Brain microvascular endothelial cell (primary cell): ENCODE data around the gene RPEL1.
A peak's percentile ranks its signal among the peaks of the same experiment; 100 is the strongest.
"Not testable (repeated sequence)": the region's sequence is repeated elsewhere in the genome, so short reads cannot be mapped to it uniquely, and the experiment has no call there.

Experiments
- DNase-seq: peaks from one replicate; pipeline ENCODE4 v3.0.0-alpha.2; 2020
- H3K27ac ChIP-seq: fragments of 250-450 bp; sonication (Bioruptor Pico); 2 replicates; pipeline ENCODE4 v1.5.1; 2020; ENCODE audit warnings: mild to moderate bottlenecking, moderate library complexity
- H3K27me3 ChIP-seq: fragments of 250-450 bp; sonication (Bioruptor Pico); replicated peaks from 2 replicates; pipeline ENCODE4 v1.5.1; 2020; ENCODE audit warnings: mild to moderate bottlenecking
- H3K36me3 ChIP-seq: fragments of 250-450 bp; sonication (Bioruptor Pico); replicated peaks from 2 replicates; pipeline ENCODE4 v1.5.1; 2020; ENCODE audit warnings: mild to moderate bottlenecking
- H3K4me3 ChIP-seq: 2 replicates; pipeline ENCODE4 v1.5.1; 2011; ENCODE audit warnings: low read depth, mild to moderate bottlenecking, control low read depth, low read length, moderate library complexity
- in situ Hi-C: cut with HindIII; loops from 2 replicates; pipeline ENCODE4 v1.10.0; 2017; ENCODE audit warnings: low sequenced_read_pairs, low pct_ligation_motif_present
- TF ChIP-seq, protein P1 (sequence below): IDR thresholded peaks from 2 replicates; pipeline ENCODE4 v1.5.1; 2011; ENCODE audit warnings: low read depth, mild to moderate bottlenecking, moderate library complexity, low read length, control low read depth, inconsistent platforms; ENCODE audit errors: missing control alignments

The RPEL1 gene

DNA sequence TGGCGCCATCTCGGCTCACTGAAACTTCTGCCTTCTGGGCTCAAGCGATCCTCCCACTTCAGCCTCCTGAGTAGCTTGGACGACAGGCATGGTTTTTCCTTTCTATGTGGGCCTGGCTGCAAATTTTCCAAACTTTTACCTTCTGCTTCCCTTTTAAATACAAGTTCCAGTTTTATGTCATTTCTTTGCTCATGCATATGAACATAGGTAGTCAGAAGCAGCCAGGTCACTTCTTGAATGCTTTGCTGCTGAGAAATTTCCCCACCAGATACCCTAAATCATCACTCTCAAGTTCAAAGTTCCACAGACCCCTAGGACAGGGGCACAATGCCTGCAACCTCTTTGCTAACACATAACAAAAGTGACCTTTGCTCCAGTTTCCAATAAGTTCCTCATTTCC is 21.6 kb upstream of the RPEL1 start:
- TF ChIP-seq, protein P1, sequence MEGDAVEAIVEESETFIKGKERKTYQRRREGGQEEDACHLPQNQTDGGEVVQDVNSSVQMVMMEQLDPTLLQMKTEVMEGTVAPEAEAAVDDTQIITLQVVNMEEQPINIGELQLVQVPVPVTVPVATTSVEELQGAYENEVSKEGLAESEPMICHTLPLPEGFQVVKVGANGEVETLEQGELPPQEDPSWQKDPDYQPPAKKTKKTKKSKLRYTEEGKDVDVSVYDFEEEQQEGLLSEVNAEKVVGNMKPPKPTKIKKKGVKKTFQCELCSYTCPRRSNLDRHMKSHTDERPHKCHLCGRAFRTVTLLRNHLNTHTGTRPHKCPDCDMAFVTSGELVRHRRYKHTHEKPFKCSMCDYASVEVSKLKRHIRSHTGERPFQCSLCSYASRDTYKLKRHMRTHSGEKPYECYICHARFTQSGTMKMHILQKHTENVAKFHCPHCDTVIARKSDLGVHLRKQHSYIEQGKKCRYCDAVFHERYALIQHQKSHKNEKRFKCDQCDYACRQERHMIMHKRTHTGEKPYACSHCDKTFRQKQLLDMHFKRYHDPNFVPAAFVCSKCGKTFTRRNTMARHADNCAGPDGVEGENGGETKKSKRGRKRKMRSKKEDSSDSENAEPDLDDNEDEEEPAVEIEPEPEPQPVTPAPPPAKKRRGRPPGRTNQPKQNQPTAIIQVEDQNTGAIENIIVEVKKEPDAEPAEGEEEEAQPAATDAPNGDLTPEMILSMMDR = no peak
- no peak overlapping the region for H3K27ac ChIP-seq
- no peak for DNase-seq
- in situ Hi-C loops = no loop called here
- no peaks in the 10 kb centered on the region for H3K36me3 ChIP-seq
- no peaks in the 10 kb centered on the region for H3K27me3 ChIP-seq
- H3K4me3 ChIP-seq = no peak overlapping the region

DNA sequence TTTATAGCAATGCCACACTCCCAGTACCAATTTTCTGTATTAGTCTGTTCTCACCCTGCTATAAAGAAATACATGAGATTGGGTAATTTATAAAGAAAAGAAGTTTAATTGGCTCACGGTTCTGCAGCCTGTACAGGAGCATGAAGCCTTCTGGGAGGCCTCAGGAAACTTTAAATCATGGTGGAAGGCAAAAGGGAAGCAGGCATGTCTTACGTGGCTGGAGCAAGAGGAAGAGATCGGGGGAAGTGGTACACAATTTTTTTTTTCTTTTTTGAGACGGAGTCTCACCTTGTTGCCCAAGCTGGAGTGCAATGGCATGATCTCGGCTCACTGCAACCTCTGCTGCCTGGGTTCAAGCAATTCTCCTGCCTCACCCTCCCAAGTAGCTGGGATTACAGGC is 21.0 kb upstream of the RPEL1 start:
- in situ Hi-C loops, H3K27me3 ChIP-seq, H3K4me3 ChIP-seq, DNase-seq, H3K36me3 ChIP-seq, H3K27ac ChIP-seq: not testable (repeated sequence)

GRCh38 chr10:103225939-103226338 is 19.7 kb upstream of the RPEL1 start:
- no peak overlapping the region for H3K4me3 ChIP-seq
- in situ Hi-C loops = no loop called here
- no peaks in the 10 kb centered on the region for H3K27me3 ChIP-seq
- H3K36me3 ChIP-seq = no peaks in the 10 kb centered on the region
- no peak for DNase-seq
- TF ChIP-seq, protein P1 = no peak
- H3K27ac ChIP-seq = no peak overlapping the region

- Histone ChIP-seq H3K27me3 (no peaks in the 10 kb centered on the region), H3K27ac (no peak overlapping the region), H3K36me3 (no peaks in the 10 kb centered on the region), H3K4me3 (no peak overlapping the region)
- DNase-seq = no peak
- in situ Hi-C loops = no loop called here
- TF ChIP-seq, protein P1 = no peak
Measured at GRCh38 chr10:103227416-103227815, 18.3 kb upstream of the RPEL1 start.

DNA sequence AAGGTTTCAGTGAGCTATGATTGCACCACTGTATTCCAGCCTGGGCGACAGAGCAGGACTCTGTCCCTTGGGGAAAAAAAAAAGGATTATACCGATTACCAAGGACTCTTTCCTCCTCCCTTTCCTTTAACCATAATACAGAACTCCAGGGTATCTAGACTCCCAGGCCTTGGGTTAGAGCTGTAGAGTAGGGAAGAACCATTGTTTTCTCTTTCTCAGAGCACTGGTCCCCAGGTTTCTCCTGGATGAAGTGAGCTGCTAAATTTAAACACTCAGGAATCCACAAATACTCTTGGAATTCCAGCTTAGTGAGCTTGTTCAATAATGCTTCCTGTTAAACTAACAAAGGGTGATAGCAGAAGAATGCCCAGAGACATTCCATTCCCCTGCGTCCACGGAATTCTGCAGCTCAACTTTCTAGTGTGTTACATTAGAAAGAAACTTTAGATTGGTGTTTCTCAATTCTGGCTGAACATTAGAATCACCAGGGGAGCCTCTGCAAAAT is 14.6 kb upstream of the RPEL1 start:
- Histone ChIP-seq H3K4me3 (no peak overlapping the region), H3K36me3 (no peaks in the 10 kb centered on the region), H3K27me3 (no peaks in the 10 kb centered on the region), H3K27ac (peak overlapping the region; percentile 75)
- in situ Hi-C loops = no loop called here
- peak; percentile 92 for DNase-seq
- TF ChIP-seq, protein P1 = no peak

GRCh38 chr10:103232131-103232673 is 13.5 kb upstream of the RPEL1 start:
- in situ Hi-C loops = no loop called here
- TF ChIP-seq, protein P1 = no peak
- Histone ChIP-seq H3K36me3 (no peaks in the 10 kb centered on the region), H3K27ac (peak overlapping the region; percentile 5), H3K27me3 (no peaks in the 10 kb centered on the region), H3K4me3 (no peak overlapping the region)
- DNase-seq = no peak
